ENCODE data around the gene ADRA2C.

Gene ADRA2C

DNA sequence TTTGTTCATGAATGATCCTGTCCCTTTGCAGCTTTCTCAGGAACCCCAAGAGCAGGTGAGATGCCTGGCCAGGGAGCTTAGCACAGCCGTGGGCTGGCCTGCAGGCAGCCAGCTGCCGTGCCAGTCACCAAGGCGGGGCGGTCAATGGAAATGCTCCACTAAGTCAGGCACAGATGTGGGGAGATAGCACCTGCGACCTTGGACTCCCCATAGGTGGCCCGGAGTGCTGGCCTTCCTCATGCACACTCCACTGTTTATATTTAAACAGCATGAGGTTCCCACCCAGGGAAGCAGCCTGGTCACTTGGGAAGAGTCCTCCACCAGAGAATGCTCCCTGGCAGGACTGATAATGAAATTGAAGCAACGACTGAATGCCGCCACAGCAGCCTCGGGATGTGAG, 14.2 kb upstream of the ADRA2C start:
- Histone ChIP-seq H3K27me3 (peaks cover 0 to 5% of the 10 kb centered on the region in 2 donors), H3K4me1 (peaks cover 0 to 33% (median 10%) of the 10 kb centered on the region in 4 donors), H3K36me3 (no peaks in the 10 kb centered on the region), H3K27ac (no peak overlapping the region), H3K4me3 (no peak overlapping the region), H3K9me3 (peaks cover 0 to 8% (median 4%) of the 10 kb centered on the region in 3 donors)
- intact Hi-C loops (cut with DNase I; ENCODE audit: low total_unique reads): no loop called here
- no peak for DNase-seq
- TF ChIP-seq, protein P1, sequence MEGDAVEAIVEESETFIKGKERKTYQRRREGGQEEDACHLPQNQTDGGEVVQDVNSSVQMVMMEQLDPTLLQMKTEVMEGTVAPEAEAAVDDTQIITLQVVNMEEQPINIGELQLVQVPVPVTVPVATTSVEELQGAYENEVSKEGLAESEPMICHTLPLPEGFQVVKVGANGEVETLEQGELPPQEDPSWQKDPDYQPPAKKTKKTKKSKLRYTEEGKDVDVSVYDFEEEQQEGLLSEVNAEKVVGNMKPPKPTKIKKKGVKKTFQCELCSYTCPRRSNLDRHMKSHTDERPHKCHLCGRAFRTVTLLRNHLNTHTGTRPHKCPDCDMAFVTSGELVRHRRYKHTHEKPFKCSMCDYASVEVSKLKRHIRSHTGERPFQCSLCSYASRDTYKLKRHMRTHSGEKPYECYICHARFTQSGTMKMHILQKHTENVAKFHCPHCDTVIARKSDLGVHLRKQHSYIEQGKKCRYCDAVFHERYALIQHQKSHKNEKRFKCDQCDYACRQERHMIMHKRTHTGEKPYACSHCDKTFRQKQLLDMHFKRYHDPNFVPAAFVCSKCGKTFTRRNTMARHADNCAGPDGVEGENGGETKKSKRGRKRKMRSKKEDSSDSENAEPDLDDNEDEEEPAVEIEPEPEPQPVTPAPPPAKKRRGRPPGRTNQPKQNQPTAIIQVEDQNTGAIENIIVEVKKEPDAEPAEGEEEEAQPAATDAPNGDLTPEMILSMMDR (IDR thresholded peaks at IDR 0.05): no peak

GRCh38 chr4:3753726-3754412, 12.3 kb upstream of the ADRA2C start:
- TF ChIP-seq, protein P1 (IDR thresholded peaks at IDR 0.05): no peak
- H3K36me3 ChIP-seq: no peaks in the 10 kb centered on the region

DNA sequence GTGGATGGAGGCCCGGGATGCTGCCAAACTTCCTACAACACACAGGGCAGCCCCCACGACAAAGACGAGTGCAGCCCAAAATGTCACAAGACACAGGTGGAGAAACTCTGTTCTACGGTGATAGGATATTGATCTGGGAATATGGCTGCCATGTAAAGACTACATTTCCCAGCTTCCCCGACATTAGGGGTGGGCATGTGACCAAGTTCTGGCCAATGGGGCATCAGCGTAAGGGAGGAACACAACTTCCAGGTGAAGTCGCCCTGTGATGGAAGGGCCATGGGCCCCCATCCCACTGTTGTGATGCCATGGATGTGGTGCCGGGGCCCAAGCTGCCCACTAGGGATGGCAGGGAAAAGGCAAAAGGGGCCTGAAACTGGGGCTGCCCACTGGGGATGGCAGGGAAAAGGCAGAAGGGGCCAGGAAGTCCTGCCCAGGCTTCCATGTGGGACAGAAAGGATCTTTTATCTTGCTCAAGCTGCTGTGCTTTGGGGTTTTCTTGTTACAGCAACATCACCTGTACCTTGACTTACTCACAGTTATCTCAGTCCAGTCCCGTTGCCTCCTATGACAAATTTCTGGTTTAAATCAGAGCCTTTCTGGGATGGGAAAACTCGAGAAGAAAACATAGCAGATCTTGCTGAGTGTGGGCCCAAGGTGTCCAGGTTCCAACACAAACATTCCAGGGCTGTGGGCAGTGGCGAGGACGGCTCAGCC, 9.7 kb upstream of the ADRA2C start:
- DNase-seq: no peak
- Histone ChIP-seq H3K27ac (peak overlapping the region; percentile 63 to 78), H3K4me3 (no peak overlapping the region), H3K9me3 (peaks cover 0 to 8% (median 4%) of the 10 kb centered on the region in 3 donors), H3K27me3 (peaks cover 0 to 4% of the 10 kb centered on the region in 2 donors), H3K36me3 (no peaks in the 10 kb centered on the region), H3K4me1 (peaks cover 0 to 24% (median 1%) of the 10 kb centered on the region in 4 donors)
- TF ChIP-seq, protein P1 (IDR thresholded peaks at IDR 0.05): no peak
- intact Hi-C loops (cut with DNase I; ENCODE audit: low total_unique reads): no loop called here

More at GRCh38 chr4:3753726-3754412, 12.3 kb upstream of the ADRA2C start:
- H3K4me1 ChIP-seq: peaks cover 0 to 22% (median 1%) of the 10 kb centered on the region in 4 donors
- intact Hi-C loops (cut with DNase I; ENCODE audit: low total_unique reads): no loop called here
- H3K9me3 ChIP-seq: peaks cover 0 to 8% (median 4%) of the 10 kb centered on the region in 3 donors
- H3K4me3 ChIP-seq: no peak overlapping the region
- no peak overlapping the region for H3K27ac ChIP-seq
- no peak for DNase-seq
- H3K27me3 ChIP-seq: peaks cover 0 to 5% of the 10 kb centered on the region in 2 donors

GRCh38 chr4:3759236-3759635, 6.9 kb upstream of the ADRA2C start:
- H3K27me3 ChIP-seq: no peaks in the 10 kb centered on the region
- intact Hi-C loops (cut with DNase I; ENCODE audit: low total_unique reads): no loop called here
- no peak for DNase-seq
- no peaks in the 10 kb centered on the region for H3K36me3 ChIP-seq
- H3K4me1 ChIP-seq: peaks cover 0 to 51% (median 15%) of the 10 kb centered on the region in 4 donors
- H3K4me3 ChIP-seq: no peak overlapping the region
- peaks cover 0 to 8% (median 4%) of the 10 kb centered on the region in 3 donors for H3K9me3 ChIP-seq
- no peak overlapping the region for H3K27ac ChIP-seq
- TF ChIP-seq, protein P1 (IDR thresholded peaks at IDR 0.05): no peak

DNA sequence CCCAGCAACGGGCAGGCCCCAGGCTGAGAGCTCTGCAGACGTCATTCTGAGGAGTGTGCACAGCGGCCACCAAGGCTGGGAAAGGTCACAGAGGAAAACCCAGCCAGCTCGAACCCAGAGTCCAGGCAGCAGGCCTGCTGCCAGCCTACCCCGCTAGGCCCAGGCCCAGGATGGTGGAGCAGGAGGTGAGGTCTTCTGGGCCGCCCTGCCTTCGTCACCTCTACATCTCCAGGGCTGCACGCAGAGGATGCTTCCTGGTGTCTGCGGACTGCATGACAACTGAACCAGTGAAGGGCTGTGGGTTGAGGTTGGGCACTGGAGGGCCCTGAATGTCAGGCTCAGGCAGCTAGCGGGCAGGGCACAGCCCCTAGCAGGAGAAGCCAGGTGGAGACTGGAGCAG, 5.8 kb upstream of the ADRA2C start:
- H3K36me3 ChIP-seq: no peaks in the 10 kb centered on the region
- TF ChIP-seq, protein P1 (IDR thresholded peaks at IDR 0.05): no peak
- H3K4me1 ChIP-seq: peaks cover 0 to 63% (median 25%) of the 10 kb centered on the region in 4 donors
- no peaks in the 10 kb centered on the region for H3K27me3 ChIP-seq
- peaks cover 0 to 8% (median 4%) of the 10 kb centered on the region in 3 donors for H3K9me3 ChIP-seq
- intact Hi-C loops (cut with DNase I; ENCODE audit: low total_unique reads): loop anchor here (5.0 to 10.0 kb wide), 2 partner anchors 113 to 184 kb away; no protein-coding TSS in a partner anchor
- no peak for DNase-seq
- peak overlapping the region in 1 of 2 donors; percentile 42 for H3K27ac ChIP-seq
- H3K4me3 ChIP-seq: no peak overlapping the region
